Activated CD8-positive, alpha-beta memory T cell treated with anti-CD3 and anti-CD28 coated beads for 36 hours (primary cell): Measurements from ENCODE around the gene STUM. TPM values are rescaled to one million over a fixed set of nuclear protein-coding genes. Genes with fewer than 3 reads are reported as not detected.

ENCODE experiments used
- CTCF ChIA-PET: fragments of 350-600 bp; sonication (Branson Sonifier 250); formaldehyde crosslinking; loops from one replicate; lab custom pipeline; 2021; ENCODE audit warnings: antibody characterized with exemption; lab: Charles Lee
- POLR2A ChIA-PET: fragments of 350-600 bp; sonication (Branson Sonifier 250); formaldehyde crosslinking; loops from one replicate; lab custom pipeline; 2021; ENCODE audit warnings: antibody characterized with exemption; lab: Charles Lee
- total RNA-seq, 2 experiments: library from RNA; stranded (reverse); gene quantifications; one replicate each; pipeline ENCODE4 v1.2.3, GENCODE V29; 2021

STUM gene
- total RNA-seq, 2 experiments from 2014 or later = not detected

- ChIA-PET POLR2A (no interaction called here), CTCF (no interaction called here)
Observed at GRCh38 chr1:226575436-226575720, 26.8 kb downstream of the STUM start.

- POLR2A ChIA-PET = no interaction called here
Observed at GRCh38 chr1:226575739-226576378, 27.3 kb downstream of the STUM start.

GRCh38 chr1:226576601-226577000 is 28.0 kb downstream of the STUM start:
- ChIA-PET POLR2A (no interaction called here), CTCF (no interaction called here)

More at GRCh38 chr1:226575739-226576378, 27.3 kb downstream of the STUM start:
- CTCF ChIA-PET = no interaction called here

GRCh38 chr1:226577401-226578180 is 29.0 kb downstream of the STUM start:
- CTCF ChIA-PET = no interaction called here
- POLR2A ChIA-PET = no interaction called here

GRCh38 chr1:226578946-226579578 is 30.5 kb downstream of the STUM start:
- ChIA-PET POLR2A (no interaction called here), CTCF (no interaction called here)

- POLR2A ChIA-PET = no interaction called here
Observed at GRCh38 chr1:226579781-226580323, 31.3 kb downstream of the STUM start.

GRCh38 chr1:226580625-226581270 is 32.2 kb downstream of the STUM start:
- CTCF ChIA-PET = no interaction called here
- POLR2A ChIA-PET = no interaction called here

More at GRCh38 chr1:226579781-226580323, 31.3 kb downstream of the STUM start:
- CTCF ChIA-PET = no interaction called here

- POLR2A ChIA-PET = interaction anchor here (0.7 kb wide), 1 partner anchor 253 kb away, joined by 3 read pairs; no protein-coding TSS in a partner anchor
- CTCF ChIA-PET = no interaction called here
Observed at GRCh38 chr1:226581650-226582330, 33.2 kb downstream of the STUM start.

GRCh38 chr1:226582966-226583365 is 34.4 kb downstream of the STUM start:
- ChIA-PET CTCF (no interaction called here), POLR2A (no interaction called here)

GRCh38 chr1:226584164-226584563 is 35.6 kb downstream of the STUM start:
- POLR2A ChIA-PET = no interaction called here
- CTCF ChIA-PET = interaction anchor here (1.8 kb wide), 1 partner anchor 15 kb away, joined by 4 read pairs; no protein-coding TSS in a partner anchor

GRCh38 chr1:226586116-226586515 is 37.6 kb downstream of the STUM start:
- POLR2A ChIA-PET = no interaction called here

GRCh38 chr1:226586650-226587422 is 38.3 kb downstream of the STUM start:
- CTCF ChIA-PET = interaction anchor here (1.2 kb wide), 1 partner anchor 21 kb away, joined by 3 read pairs; no protein-coding TSS in a partner anchor
- POLR2A ChIA-PET = no interaction called here

More at GRCh38 chr1:226586116-226586515, 37.6 kb downstream of the STUM start:
- CTCF ChIA-PET = interaction anchor here (1.2 kb wide), 1 partner anchor 22 kb away, joined by 3 read pairs; no protein-coding TSS in a partner anchor

- POLR2A ChIA-PET = no interaction called here
Observed at GRCh38 chr1:226588484-226588883, 39.9 kb downstream of the STUM start.

GRCh38 chr1:226589008-226589733 is 40.6 kb downstream of the STUM start:
- CTCF ChIA-PET = no interaction called here
- POLR2A ChIA-PET = no interaction called here

More at GRCh38 chr1:226588484-226588883, 39.9 kb downstream of the STUM start:
- CTCF ChIA-PET = no interaction called here

- ChIA-PET CTCF (no interaction called here), POLR2A (no interaction called here)
Observed at GRCh38 chr1:226590614-226591013, 42.0 kb downstream of the STUM start.

- CTCF ChIA-PET = no interaction called here
Observed at GRCh38 chr1:226593541-226593940, 45.0 kb downstream of the STUM start.

GRCh38 chr1:226596531-226597165 is 48.1 kb downstream of the STUM start:
- CTCF ChIA-PET = no interaction called here
- POLR2A ChIA-PET = no interaction called here

More at GRCh38 chr1:226593541-226593940, 45.0 kb downstream of the STUM start:
- POLR2A ChIA-PET = no interaction called here
